ENCODE measurements around the gene PLSCR4. TPM values are rescaled to one million over a fixed set of nuclear protein-coding genes. Genes with fewer than 3 reads are reported as not detected.

The PLSCR4 gene
- total RNA-seq, 1 donor from 2014 or later = 1.0 TPM

DNA sequence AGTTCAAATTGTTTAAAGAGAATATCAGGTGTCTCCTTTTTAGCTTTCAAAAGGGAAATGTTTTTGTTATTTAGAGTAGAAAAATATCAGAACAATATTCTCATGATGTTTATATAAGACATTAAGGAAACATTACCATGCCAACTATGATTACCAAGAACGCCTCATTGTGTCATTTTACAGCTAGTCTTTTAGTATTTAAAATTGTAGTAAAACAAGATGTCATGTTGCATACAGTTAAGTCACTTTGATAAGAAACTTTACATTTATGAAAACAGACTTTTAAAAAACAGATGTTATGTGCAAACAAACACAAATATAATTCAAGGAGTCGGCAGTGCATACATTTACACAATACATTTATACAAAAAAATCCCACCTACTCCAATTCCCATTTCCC lies 4.4 kb downstream of the PLSCR4 start:
- Histone ChIP-seq H4K20me1 (ENCODE audit: low read depth) (no peaks in the 10 kb centered on the region), H3K9me3 (ENCODE audit: low read depth) (no peaks in the 10 kb centered on the region), H3K27me3 (peaks cover 24% of the 10 kb centered on the region), H3F3A (ENCODE audit: low read depth) (no peaks in the 10 kb centered on the region), H3K4me3 (no peak overlapping the region), H3K9ac (no peak overlapping the region), H3K4me2 (no peak overlapping the region), H2AFZ (replicated peaks) (no peak overlapping the region), H3K4me1 (no peaks in the 10 kb centered on the region), H3K36me3 (no peaks in the 10 kb centered on the region), H3K79me2 (ENCODE audit: low read depth) (no peaks in the 10 kb centered on the region), H3K27ac (no peak overlapping the region)
- TF ChIP-seq EZH2 (IDR thresholded peaks at IDR 0.05) (no peak), EZH2phosphoT487 (IDR thresholded peaks at IDR 0.05) (no peak)
- TF ChIP-seq, protein P1, sequence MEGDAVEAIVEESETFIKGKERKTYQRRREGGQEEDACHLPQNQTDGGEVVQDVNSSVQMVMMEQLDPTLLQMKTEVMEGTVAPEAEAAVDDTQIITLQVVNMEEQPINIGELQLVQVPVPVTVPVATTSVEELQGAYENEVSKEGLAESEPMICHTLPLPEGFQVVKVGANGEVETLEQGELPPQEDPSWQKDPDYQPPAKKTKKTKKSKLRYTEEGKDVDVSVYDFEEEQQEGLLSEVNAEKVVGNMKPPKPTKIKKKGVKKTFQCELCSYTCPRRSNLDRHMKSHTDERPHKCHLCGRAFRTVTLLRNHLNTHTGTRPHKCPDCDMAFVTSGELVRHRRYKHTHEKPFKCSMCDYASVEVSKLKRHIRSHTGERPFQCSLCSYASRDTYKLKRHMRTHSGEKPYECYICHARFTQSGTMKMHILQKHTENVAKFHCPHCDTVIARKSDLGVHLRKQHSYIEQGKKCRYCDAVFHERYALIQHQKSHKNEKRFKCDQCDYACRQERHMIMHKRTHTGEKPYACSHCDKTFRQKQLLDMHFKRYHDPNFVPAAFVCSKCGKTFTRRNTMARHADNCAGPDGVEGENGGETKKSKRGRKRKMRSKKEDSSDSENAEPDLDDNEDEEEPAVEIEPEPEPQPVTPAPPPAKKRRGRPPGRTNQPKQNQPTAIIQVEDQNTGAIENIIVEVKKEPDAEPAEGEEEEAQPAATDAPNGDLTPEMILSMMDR (IDR thresholded peaks at IDR 0.05) = no peak
- H3K4me1 Mint-ChIP-seq = peaks cover 6% of the 10 kb centered on the region
- H3K4me3 Mint-ChIP-seq = no peak overlapping the region
- H3K27me3 Mint-ChIP-seq (ENCODE audit: insufficient read depth, low read depth) = peaks cover 3% of the 10 kb centered on the region
- H3K36me3 Mint-ChIP-seq = no peaks in the 10 kb centered on the region
- H3K27ac Mint-ChIP-seq = no peak overlapping the region
- H3K9me3 Mint-ChIP-seq = peaks cover 2% of the 10 kb centered on the region
- no peak for DNase-seq (ENCODE audit: low spot score)

DNA sequence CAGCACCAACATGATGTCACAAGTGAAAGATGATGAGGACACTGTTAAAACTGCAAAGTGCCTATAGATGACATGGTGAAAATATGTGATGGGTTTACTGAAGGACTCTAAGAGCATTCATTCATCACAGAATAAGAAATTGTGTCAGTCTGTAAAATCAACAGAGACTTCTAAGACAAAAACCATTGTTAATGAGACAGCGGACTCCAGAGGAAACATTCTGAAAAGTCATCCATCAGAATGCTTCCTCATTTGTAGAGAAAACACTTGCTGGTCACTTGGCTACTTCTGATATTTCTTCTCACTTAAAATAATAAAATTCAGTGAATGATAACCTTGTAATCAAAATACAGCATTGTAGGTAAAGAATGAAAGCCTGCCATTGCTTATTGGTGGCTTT lies 7.3 kb downstream of the PLSCR4 start:
- no peak for TF ChIP-seq EZH2 (IDR thresholded peaks at IDR 0.05)
- TF ChIP-seq, protein P1 (IDR thresholded peaks at IDR 0.05) = no peak
- no peaks in the 10 kb centered on the region for H3K79me2 ChIP-seq (ENCODE audit: low read depth)
- no peak overlapping the region for H3K4me2 ChIP-seq

DNA sequence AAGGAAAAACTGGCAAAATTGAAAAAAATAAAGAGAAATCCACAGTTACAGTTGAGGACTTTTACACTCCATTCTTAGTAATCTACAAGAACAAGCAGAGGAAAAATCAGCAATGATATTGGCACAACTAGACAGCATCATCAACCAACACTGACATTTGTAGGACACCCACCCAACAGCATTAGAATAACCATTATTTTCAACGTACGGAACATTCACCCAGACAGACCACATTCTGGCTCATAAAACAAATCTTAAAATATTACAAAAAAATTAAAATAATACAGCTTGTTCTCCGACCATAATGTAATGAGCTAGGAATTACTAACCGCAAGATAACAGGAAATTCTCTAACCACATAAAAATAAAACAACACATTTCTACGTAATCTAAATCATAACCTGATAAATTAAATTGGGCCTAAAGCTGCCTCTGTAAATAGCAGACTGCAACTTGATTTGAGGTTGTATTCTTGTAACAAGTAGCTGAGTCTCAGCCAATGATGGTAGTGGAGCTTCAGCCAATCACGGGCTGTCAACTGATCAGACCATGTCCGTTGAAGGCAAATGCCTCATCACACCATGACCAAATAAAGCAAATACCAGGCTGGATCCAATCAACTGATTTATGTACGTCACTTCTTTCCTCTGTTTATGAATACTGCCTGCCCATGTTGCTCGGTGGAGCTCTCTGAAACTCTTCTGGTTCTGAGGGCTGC lies 9.2 kb downstream of the PLSCR4 start:
- H3K27ac ChIP-seq = no peak overlapping the region
- Mint-ChIP-seq H3K27ac (no peak overlapping the region), H3K4me1 (no peaks in the 10 kb centered on the region), H3K9me3 (peaks cover 17% of the 10 kb centered on the region), H3K27me3 (ENCODE audit: insufficient read depth, low read depth) (no peaks in the 10 kb centered on the region), H3K36me3 (no peaks in the 10 kb centered on the region), H3K4me3 (no peak overlapping the region)
- H3K79me2 ChIP-seq (ENCODE audit: low read depth) = no peaks in the 10 kb centered on the region
- no peaks in the 10 kb centered on the region for H3K4me1 ChIP-seq
- no peaks in the 10 kb centered on the region for H4K20me1 ChIP-seq (ENCODE audit: low read depth)
- H3K9ac ChIP-seq = no peak overlapping the region
- no peaks in the 10 kb centered on the region for H3K36me3 ChIP-seq
- H3K27me3 ChIP-seq = no peaks in the 10 kb centered on the region
- H3F3A ChIP-seq (ENCODE audit: low read depth) = no peaks in the 10 kb centered on the region
- H3K9me3 ChIP-seq (ENCODE audit: low read depth) = peaks cover 10% of the 10 kb centered on the region
- H3K4me2 ChIP-seq = no peak overlapping the region
- no peak for DNase-seq (ENCODE audit: low spot score)
- no peak overlapping the region for H3K4me3 ChIP-seq
- H2AFZ ChIP-seq (replicated peaks) = no peak overlapping the region
- no peak for TF ChIP-seq EZH2phosphoT487 (IDR thresholded peaks at IDR 0.05)

More for the DNA sequence above, 7.3 kb downstream of the PLSCR4 start:
- Mint-ChIP-seq H3K4me1 (no peaks in the 10 kb centered on the region), H3K36me3 (no peaks in the 10 kb centered on the region), H3K27me3 (ENCODE audit: insufficient read depth, low read depth) (no peaks in the 10 kb centered on the region), H3K27ac (no peak overlapping the region), H3K9me3 (peaks cover 4% of the 10 kb centered on the region), H3K4me3 (no peak overlapping the region)
- no peaks in the 10 kb centered on the region for H3K4me1 ChIP-seq
- no peak for DNase-seq (ENCODE audit: low spot score)
- no peak overlapping the region for H3K27ac ChIP-seq
- H3K4me3 ChIP-seq = no peak overlapping the region
- no peaks in the 10 kb centered on the region for H3K9me3 ChIP-seq (ENCODE audit: low read depth)
- no peaks in the 10 kb centered on the region for H4K20me1 ChIP-seq (ENCODE audit: low read depth)
- no peaks in the 10 kb centered on the region for H3K36me3 ChIP-seq
- no peaks in the 10 kb centered on the region for H3F3A ChIP-seq (ENCODE audit: low read depth)
- no peak overlapping the region for H2AFZ ChIP-seq (replicated peaks)
- H3K27me3 ChIP-seq = no peaks in the 10 kb centered on the region
- H3K9ac ChIP-seq = no peak overlapping the region

DNA sequence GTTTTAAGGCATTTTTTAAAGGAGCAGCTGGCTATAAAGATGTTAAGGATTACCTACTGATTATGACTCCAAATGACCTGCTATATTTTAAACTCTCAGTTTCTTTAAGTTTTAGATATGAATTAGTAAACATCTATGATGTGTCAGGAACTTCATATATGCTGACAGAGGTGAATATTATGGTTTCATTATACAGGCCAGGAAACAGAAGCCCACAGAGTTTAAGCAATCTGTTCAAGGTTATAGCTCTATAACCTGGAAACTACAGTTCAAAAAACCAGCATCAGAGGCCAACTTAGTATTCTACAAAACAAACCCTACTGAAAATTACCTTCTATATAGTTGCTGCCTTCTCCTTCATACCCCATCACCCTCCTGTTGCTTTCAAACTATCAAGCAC lies 17.4 kb downstream of the PLSCR4 start:
- Histone ChIP-seq H3K27ac (no peak overlapping the region), H3K36me3 (no peaks in the 10 kb centered on the region), H3K9ac (no peak overlapping the region), H3K27me3 (no peaks in the 10 kb centered on the region), H2AFZ (replicated peaks) (no peak overlapping the region), H3K9me3 (ENCODE audit: low read depth) (peaks cover 10% of the 10 kb centered on the region), H3K4me2 (no peak overlapping the region), H3K79me2 (ENCODE audit: low read depth) (no peaks in the 10 kb centered on the region), H4K20me1 (ENCODE audit: low read depth) (no peaks in the 10 kb centered on the region), H3K4me3 (no peak overlapping the region), H3K4me1 (no peaks in the 10 kb centered on the region), H3F3A (ENCODE audit: low read depth) (no peaks in the 10 kb centered on the region)
- DNase-seq (ENCODE audit: low spot score) = no peak
- Mint-ChIP-seq H3K36me3 (no peaks in the 10 kb centered on the region), H3K4me3 (no peak overlapping the region), H3K9me3 (peaks cover 22% of the 10 kb centered on the region), H3K4me1 (no peaks in the 10 kb centered on the region), H3K27ac (no peak overlapping the region), H3K27me3 (ENCODE audit: insufficient read depth, low read depth) (no peaks in the 10 kb centered on the region)
- TF ChIP-seq EZH2phosphoT487 (IDR thresholded peaks at IDR 0.05) = no peak
- TF ChIP-seq, protein P1 (IDR thresholded peaks at IDR 0.05) = no peak
- no peak for TF ChIP-seq EZH2 (IDR thresholded peaks at IDR 0.05)
